HG02970 (cell line): ENCODE measurements around the gene ARHGAP15.

Experiments used
- ATAC-seq: cut with Tn5 transposase; IDR thresholded peaks from one replicate; pipeline ENCODE4 v1.9.1; 2021; ENCODE audit warnings: mild to moderate bottlenecking, moderate library complexity, moderate number of reproducible peaks; ENCODE audit not compliant: unreplicated experiment, low FRiP score

Gene ARHGAP15

GRCh38 chr2:143382573-143382972 lies 253.4 kb downstream of the ARHGAP15 start:
- ATAC-seq: no peak

- no peak for ATAC-seq
Measured at GRCh38 chr2:143383016-143383415, 253.8 kb downstream of the ARHGAP15 start.

DNA sequence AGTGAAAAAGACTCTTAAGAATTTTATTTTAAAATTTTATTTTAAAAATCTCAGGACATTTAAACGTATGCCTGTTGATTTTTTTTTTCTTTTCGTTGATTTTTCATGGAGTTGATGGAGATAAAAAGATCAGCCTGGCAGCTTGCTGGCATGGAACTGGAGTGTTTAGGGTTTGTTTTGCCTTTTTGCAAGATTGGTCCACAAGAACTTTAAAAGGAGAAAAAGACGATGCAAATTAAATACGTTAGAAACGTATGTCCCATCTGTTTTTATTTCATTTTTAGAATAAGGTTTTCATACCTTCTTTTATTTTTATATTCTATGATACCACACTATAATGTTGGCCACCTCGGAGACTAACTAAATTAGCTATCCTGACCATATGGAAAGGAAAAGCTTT lies 254.9 kb downstream of the ARHGAP15 start:
- no peak for ATAC-seq

DNA sequence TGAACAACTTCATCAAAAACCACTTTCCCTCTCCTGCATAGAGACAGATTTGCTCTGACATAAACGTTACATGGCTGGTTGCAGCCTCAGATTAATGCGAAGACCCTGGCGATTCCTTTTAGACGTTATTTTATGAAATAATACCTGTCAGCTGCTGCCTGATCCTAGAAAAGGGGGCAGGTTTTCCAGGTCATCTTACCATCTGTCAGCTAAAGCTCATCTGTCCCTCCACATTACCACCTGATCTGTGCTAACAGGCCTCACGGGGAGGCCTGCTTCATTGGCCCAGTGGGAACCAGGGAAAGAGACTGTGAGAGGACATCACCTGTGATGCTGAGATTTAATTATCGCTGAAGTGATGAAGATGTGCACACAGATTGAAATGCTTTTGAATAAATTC lies 261.0 kb downstream of the ARHGAP15 start:
- no peak for ATAC-seq

GRCh38 chr2:143392358-143392757 lies 263.1 kb downstream of the ARHGAP15 start:
- ATAC-seq: no peak

GRCh38 chr2:143394062-143394461 lies 264.8 kb downstream of the ARHGAP15 start:
- no peak for ATAC-seq

DNA sequence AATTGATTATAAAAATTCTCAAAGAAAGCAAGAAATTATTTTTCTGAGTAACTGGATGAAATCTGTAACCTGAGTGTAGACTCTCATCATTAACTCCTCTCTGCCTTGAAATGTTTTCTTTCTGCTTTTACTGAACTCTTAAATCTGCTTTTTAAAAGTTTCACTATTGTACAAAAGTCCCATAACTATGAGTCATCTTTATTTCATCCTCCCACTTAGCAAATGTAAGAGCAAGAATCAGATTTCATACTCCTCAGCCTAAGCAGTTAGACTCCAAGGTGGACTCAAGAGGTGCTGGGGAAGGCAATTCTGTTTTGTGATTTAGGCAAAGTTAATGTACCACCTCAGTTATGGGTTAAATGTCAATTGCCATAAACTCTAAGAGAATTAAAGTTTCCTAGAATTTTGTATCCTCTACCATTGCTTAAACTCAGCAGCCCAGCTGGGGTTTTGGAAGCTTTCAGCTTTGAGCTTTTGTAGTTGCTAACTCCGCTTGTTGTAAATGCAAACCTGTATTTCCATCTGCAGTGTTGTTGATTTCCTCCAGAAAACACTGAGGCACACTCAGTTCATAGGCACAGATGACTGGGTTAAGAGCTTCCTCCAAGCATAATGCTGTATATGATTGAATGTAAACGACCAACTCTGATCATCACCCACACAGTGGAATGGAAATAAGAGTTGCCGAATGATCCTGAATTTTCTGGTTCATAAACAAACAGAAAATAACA lies 268.8 kb downstream of the ARHGAP15 start:
- no peak for ATAC-seq

DNA sequence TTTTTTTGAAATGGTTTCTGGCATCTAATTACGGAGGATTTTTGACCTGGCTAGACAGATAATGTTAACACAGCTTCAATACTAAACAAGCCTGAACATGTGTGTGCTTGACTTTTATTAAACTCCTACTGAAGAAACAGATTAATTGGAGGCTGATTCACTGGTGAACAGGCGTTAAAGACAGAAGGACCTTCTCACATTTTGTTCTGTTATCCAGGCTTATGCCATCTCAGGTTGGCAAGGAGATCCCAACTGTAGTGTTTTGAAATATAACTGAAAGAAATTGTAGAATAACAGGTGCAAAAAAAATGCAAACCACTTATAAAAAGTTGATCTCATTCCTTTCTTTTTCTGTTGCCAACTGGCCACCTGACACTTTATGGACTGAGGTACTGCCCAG lies 269.6 kb downstream of the ARHGAP15 start:
- no peak for ATAC-seq

DNA sequence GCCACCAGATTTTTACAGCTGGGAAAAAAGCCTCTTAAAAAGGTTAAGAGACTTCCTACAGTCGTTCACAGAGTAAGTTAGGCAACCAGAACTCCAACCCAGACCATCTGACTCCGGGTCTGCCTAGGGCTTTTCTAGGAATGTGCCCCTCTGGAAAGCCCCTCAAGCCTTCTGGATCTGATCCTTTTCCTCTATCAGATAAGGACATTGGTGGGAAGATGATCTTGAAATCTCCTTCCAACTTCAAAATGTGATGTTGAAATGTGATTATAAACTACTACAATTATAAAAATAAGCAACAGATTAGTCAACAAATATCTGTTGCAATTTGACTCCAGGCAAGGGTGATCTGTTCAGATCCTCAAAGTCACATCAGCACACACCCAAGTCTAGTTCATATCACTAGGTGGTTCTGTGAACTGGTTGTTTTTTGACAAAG lies 270.4 kb downstream of the ARHGAP15 start:
- no peak for ATAC-seq

GRCh38 chr2:143401861-143402260 lies 272.6 kb downstream of the ARHGAP15 start:
- ATAC-seq: no peak

GRCh38 chr2:143402451-143402850 lies 273.2 kb downstream of the ARHGAP15 start:
- ATAC-seq: no peak

GRCh38 chr2:143410082-143410897 lies 281.1 kb downstream of the ARHGAP15 start:
- no peak for ATAC-seq

DNA sequence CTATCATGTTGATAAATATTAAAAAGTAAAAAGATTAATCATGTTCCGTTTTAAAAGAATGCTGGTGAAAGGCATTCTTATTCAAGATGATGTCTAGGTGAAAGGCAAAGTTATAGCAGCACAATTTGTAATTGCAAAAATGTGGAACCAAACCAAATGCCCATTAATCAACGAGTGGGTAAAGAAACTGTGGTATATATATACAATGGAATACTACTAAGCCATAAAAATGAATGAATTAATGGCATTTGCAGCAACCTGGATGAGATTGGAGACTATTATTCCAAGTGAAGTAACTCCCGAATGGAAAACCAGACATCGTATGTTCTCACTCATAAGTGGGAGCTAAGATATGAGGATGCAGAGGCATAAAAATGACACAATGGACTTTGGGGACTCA lies 286.4 kb downstream of the ARHGAP15 start:
- no peak for ATAC-seq

- no peak for ATAC-seq
Measured at GRCh38 chr2:143417428-143417827, 288.2 kb downstream of the ARHGAP15 start.

- ATAC-seq: no peak
Measured at GRCh38 chr2:143420313-143420712, 291.1 kb downstream of the ARHGAP15 start.

DNA sequence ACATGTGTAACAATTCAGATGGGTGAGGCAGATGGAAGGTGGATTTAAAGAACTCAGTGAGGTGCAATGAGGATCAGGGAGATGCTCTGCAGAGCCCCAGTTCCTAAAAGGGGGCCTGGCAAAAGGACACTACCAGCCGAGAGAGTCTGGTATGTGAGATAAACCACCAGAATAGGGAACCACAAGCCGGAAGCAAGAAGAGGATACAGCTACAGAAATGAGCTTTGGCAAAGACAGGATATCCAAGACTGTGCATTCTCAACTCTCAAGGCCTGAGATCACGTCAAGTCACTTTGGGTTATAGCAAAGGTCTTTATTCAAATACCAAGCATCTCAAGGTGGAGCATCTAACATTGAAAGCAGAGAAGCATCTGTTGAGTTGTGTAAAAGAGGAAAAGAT lies 293.5 kb downstream of the ARHGAP15 start:
- ATAC-seq: no peak

- ATAC-seq: no peak
Measured at GRCh38 chr2:143425896-143426295, 296.7 kb downstream of the ARHGAP15 start.

- ATAC-seq: no peak
Measured at GRCh38 chr2:143426296-143426695, 297.1 kb downstream of the ARHGAP15 start.

DNA sequence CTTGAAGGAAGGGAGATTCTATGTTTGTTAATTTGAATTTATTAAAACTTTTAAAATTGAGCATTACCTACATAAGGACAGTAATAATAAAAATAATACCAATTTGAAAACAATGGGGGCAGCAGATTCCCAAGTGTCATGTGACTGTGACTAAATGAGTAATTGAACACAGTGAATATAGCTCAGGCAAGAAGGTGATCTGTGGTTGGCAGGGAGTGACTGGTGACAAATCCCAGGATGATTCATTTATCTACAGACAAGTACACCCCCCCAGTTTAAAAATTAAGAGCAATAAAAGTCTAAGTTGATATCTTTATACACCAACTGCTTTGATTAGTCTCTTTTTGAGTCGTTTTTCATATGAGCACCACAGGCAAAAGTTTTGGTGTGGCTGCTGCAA lies 299.5 kb downstream of the ARHGAP15 start:
- no peak for ATAC-seq

DNA sequence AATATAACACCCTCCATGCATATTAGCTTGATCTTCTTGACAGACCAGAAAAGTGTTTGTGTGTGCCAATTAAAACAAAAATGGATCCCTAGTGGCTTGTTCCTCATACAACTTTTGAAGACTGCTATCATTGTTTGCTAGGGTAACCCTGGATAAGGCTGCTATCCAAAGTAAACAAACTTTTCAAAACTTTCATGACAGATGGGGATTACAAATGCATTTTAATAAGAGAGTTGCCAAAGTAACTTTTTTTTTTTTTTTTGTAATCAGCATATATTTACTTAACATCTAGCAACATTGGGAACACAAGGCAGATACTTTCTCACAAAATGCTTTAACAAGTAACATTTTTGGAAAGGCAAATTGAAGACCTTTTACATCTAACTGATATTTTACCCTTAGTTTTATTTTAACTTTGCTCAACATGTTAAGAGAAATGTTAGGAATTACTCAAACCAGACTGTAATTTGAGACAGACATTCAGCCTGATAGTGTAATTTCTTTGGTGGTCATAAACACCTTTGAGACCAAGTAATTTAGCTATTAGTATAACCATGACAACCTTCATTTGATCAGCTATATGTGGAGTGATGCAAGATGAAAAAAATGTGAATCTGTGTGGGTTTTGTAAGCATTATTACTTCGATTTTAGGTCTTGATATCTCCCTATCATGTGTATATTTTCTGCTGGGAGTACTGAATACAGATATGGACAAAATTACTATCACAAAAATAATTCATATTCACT lies 300.9 kb downstream of the ARHGAP15 start:
- ATAC-seq: no peak

DNA sequence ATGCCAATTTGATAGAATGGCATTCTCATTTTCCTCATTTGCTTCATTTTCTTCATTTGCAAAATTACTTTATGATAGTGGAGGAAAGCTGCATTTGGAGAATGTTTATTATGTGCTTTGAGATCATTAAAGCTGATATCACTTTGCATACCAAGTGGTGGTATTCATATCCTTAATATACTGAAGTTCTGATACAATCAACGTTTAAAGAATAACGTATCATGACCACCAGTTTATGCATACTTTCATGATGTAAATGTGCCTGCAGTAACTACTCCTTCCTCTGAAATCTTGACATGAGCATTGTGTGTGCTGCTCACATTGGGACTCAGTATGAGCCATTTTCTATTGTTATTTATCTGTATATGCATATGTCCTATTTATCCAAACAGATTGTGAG lies 302.1 kb downstream of the ARHGAP15 start:
- ATAC-seq: no peak
